DMS153 (cell line): ENCODE data around the gene UBLCP1.
A peak's percentile ranks its signal among the peaks of the same experiment; 100 is the strongest.

Experiments used
- DNase-seq: peaks from one replicate; lab custom pipeline; 2025; lab: John Stamatoyannopoulos, UW

The UBLCP1 gene

DNA sequence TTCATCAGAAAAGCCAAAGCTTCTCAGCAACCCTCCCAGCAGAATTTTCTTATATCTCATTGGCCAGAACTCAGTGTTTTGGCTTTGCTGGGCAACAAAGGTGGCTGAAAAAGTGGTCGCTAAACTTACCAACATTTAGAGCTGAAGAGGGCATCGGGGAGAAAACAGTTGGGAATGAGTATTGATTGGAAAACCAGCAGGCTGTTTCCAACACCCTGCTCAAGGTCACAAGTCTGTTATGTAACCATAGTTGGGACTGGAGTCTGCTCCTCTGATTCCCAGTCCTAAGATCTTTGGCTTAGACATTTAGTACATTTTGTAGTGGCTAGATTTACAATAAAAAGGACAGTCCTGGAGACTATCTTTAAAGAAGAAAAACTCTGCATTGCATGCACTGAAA, 50.1 kb downstream of the UBLCP1 start:
- no peak for DNase-seq

DNA sequence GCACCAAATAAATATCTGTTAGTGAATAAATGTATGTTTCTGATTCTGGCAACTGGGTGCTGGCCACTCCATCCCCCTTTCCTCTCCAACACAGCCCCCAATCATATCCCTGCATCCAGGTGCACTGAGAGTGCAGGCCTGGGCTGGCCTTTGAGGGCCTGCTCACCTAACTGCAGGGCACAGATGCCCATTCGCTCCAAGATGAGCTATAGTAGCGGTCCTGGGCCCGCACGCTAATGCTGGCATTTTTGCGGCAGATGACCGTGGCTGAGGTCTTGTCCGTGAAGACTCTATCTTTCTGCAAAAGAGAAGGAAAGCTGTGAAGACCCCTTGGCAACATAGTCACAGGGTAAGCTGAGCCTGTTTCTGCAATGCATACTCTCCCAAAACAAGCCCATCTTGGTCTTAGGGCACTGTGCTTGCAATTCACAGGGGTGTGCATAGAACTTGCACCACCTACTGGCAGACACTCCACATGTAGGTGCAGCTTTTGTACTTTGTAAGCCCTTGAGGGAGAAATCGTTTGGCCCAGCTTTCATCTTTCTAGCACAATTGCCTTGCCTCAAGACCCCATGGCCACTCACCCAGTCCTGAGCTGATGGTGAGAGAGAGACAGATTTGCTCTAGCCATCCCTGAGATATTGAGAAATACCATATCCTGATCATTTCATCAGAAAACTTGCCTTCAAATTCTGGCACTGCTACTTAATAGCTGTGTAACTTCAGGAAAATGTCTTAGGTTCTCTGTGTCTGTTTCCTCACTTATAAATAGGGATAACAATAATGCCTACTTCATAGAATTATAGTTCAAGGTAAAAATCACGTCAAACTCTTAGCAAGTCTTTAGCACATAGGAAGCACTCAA, 53.7 kb downstream of the UBLCP1 start:
- DNase-seq, result no peak

- no peak for DNase-seq
Observed at GRCh38 chr5:159317849-159318248, 54.8 kb downstream of the UBLCP1 start.

GRCh38 chr5:159318448-159318847, 55.4 kb downstream of the UBLCP1 start:
- no peak for DNase-seq

- DNase-seq, result no peak
Observed at GRCh38 chr5:159319363-159319762, 56.3 kb downstream of the UBLCP1 start.

DNA sequence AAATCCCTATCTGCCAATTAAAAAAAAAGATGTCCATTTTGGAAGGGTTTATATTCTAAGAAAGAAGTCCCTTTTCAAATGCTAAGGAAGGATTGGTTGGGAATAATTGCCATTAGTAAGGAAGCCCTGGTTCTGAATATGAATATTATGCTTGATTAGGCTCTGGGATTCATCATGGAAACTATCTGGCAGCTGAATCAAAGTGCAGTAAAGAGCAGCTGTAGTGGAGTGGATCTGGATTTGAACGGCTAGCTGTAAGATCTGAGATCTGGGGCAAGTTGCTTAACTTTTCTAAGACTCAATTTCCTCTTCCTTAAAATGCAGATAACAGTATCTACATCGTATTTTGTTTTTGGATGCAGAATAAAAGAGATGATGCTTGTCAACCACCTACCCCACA, 56.7 kb downstream of the UBLCP1 start:
- DNase-seq, result no peak

DNA sequence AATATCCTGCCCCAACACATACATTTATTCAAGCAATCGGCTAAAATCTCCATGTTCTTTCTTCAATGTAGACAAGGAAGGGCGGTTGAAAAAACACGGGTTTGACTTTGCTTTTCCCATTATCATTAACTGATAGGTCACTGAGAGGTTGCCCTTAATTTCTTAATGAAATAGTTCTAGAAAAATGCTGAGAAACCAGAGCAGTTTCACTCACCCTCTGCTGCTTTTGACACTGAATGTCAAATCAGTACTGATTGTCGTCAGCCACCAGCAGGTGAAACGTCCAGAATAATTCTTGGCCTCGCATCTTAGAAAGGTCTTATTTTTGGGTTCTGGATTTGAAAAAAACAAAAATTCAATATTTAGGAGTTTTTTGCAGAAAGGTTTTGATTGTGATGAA, 59.1 kb downstream of the UBLCP1 start:
- no peak for DNase-seq

- DNase-seq, result no peak
Observed at GRCh38 chr5:159324102-159324755, 61.1 kb downstream of the UBLCP1 start.

- DNase-seq, result no peak
Observed at GRCh38 chr5:159324986-159325385, 61.9 kb downstream of the UBLCP1 start.

GRCh38 chr5:159330131-159330800, 67.2 kb downstream of the UBLCP1 start, which contains the start of gene IL12B:
Gene IL12B (minus strand): TSS chr5:159330487. CDS start chr5:159326782, 3,705 bp downstream.
- DNase-seq, result no peak

GRCh38 chr5:159331093-159331973, 68.2 kb downstream of the UBLCP1 start:
- DNase-seq, result peak; percentile 24

DNA sequence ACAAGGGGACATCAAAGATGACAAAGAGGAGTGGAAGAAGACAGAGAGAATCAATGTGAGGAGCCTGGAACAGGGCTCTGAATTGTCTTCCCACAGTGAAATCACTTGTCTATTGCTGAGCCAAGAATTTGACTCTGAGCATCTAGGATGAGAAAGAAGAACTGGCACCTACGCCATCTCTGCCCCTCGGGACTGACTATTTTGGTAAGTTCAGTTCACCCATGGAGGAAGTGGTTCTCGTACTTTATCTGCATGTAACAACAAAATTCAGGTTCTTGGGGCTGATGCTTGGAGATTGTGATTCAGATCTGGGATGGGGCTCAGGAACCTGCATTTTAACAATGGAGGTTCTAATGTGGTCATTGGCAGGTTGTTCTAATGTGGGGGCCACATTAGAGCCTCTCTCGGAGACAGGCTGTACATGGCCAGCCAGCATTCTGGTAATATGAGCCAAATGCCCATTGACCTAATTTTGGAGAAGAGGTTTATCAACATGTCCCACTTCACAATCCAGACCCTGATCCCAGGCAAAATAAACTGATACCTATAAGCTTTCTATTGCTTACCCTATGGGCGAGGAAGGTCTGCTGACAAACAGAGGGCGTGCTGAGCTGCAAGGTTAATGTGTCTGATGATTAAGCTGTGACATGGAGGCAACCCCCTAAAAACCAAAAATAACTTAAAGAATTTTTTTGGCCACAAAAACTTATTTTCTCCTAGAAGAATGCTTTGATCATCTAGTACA, 69.9 kb downstream of the UBLCP1 start:
- no peak for DNase-seq

DNA sequence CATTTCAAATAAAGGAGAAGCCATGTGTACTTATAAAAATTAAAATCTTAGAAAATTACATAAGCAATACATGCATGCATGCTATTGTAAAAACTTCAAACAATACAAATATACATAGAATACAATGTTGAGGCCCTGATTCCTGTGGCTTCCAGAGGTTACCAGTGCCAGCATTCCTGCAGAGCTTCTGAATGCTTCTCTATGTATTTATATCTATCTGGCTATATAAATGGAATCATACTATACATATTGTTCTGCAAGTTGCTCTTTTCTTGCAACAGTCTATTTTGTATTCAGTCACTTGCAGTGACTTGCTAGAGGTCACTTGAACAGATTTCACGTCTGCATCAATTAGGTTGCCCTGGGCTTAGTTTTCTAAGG, 70.4 kb downstream of the UBLCP1 start:
- DNase-seq, result no peak
